ENCODE data around the gene ID3.

- TF ChIP-seq EZH2 (IDR thresholded peaks at IDR 0.05; ENCODE audit: borderline replicate concordance, insufficient read depth, low read length, poor library complexity, severe bottlenecking) (no peak), CTCF (IDR thresholded peaks at IDR 0.05; ENCODE audit: poor library complexity, severe bottlenecking) (no peak), TAF1 (IDR thresholded peaks at IDR 0.05; ENCODE audit: low read depth) (no peak), POLR2AphosphoS5 (IDR thresholded peaks at IDR 0.05) (no peak), REST (IDR thresholded peaks at IDR 0.05; ENCODE audit: borderline replicate concordance) (no peak)
These were observed 9.5 kb upstream of the ID3 start for GRCh38 chr1:23568608-23569383.

All from neural cell (in vitro differentiated cells).